GM18508 (cell line): ENCODE measurements around the gene FAM107A.

ENCODE experiments used
- ATAC-seq: cut with Tn5 transposase; IDR thresholded peaks from one replicate; pipeline ENCODE4 v1.9.1; 2021; ENCODE audit warnings: moderate number of reproducible peaks; ENCODE audit not compliant: insufficient read depth, unreplicated experiment

Gene FAM107A

DNA sequence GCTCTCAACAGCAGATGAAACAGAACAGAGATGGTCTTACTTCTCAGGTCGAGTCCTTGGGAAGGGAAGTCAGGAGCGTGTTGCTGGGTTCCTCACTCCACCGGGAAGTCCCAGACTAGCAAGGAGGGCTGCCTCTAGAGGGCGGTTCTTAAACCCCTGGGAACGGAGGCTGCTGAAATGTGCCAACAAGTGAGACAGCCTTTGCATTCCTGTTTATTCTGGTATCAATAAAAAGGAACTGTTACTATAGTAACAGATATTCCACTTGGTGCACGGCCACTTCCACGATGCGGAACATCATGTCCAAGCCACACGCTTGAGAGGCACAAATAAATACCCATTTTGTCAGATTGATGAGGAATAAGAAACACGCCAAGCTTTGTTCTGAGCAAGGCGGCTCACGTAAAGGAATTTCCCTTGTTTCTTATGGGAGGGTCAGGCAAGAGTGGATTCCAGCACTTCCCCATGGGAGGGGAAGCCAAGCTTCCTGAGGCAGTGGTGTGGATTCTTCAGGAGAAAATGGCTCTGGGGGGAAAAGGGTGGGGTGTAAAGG, at the start of gene FAM107A:
TSS of gene FAM107A (minus strand) at position 123 of the 553 bp plus-strand sequence. CDS start 7,531 bp downstream, outside the sequence.
- ATAC-seq, result no peak

DNA sequence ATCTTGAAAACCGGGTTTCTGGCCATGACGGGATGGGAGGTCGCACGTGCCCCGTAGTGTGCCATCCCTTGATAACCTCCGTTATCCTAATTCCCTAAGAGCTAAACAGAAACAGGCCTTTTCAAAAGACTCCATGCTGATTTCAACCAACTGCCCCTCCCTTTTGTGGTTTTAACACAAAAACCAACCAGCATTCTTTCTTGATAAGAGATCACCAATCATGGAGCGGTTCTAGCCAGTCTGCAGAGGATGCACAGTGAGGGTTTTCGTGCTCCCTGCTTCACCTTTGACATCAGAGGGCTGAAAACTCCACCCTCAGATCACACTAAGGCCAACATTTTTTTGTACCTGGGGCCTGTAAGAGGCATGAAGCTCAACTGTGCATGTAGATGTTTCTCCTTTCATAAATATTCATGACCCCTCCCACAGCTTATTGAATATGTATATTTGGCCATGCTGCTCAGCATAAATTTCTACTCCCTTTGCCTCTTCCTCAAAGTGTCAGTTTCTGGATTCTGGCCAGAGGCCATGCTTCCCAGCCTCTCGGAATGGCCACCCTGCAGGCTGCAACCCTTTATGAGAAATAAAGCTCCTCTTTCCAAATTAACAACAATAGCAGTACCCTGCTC, 48.1 kb upstream of the FAM107A start:
- no peak for ATAC-seq

DNA sequence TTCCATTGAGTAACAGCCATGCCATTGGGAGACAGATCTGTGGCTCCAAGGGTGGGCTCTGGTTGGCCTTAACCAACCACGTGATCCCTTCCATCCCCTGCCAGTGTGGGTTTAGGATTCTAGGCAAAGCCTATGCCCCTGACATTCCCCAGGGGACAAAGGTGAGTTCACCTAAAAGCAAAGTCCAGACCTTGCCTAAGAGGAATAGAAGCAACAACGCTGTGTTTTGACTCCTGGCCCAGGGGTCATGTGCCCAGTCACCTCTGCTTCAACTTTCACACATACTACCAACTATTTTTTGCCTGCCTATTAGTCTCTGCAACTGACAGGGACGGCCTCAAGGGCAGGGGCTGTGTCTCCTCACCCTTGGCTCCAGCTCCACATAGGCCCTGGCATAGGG, 47.4 kb upstream of the FAM107A start:
- no peak for ATAC-seq

- ATAC-seq, result no peak
Observed at GRCh38 chr3:58623961-58624360, 46.8 kb upstream of the FAM107A start.

GRCh38 chr3:58623478-58623877, 46.3 kb upstream of the FAM107A start:
- no peak for ATAC-seq

GRCh38 chr3:58622892-58623291, 45.7 kb upstream of the FAM107A start:
- ATAC-seq, result no peak

- no peak for ATAC-seq
Observed at GRCh38 chr3:58622436-58622835, 45.2 kb upstream of the FAM107A start.

DNA sequence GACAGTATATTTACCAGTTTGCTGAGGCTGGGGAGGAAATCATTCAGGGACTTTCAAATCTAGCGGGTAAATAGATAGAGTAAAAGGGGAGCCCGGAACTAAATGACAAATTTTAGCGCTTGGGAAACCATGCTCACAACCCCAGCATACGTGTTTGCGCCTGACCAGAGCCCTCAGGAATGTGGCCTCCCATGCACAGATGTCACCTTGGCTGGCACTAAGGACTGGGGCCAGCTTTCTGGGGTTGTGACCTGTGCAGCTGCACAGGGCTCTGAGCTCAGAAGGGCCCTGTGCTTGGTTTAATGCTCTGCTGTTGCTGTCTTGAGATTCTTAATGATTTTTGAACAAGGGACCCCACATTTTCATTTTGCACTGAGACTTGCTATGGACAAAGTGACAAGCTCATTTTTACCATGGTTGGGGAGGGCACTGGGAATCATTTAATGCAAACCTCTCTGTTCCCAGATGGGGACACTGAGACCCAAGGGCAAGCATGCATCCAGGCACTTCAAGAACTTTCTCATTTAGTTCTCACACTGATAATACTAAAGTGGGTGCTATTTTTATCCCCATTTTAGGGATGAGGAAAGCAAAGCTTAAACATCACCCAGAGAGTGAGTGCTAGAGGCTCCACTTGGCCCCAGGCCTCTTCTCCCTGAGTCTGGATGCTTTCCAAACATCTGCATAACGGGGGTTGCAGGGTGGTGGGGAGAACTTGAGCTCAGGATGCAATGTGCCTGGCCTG, 44.1 kb upstream of the FAM107A start:
- no peak for ATAC-seq

DNA sequence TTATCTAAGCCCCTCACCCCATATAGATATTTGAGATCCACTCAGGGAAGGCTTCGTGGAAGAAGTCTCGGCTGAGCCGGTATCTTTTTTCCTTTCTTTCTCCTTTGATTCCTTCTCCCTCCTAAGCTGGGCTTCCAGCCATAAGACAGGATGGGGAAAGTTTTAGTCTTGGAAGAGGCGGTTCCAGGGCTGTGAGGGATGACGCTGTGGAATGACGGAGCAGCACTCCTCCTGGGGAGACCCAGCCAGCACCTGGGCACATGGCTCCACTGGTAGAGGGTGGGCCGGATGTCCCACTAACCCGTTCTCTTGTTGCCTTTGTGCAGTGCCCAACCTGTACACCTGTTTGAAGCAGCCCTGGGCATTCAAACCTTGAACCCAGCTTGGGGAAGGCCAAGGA, 43.2 kb upstream of the FAM107A start:
- ATAC-seq, result no peak

DNA sequence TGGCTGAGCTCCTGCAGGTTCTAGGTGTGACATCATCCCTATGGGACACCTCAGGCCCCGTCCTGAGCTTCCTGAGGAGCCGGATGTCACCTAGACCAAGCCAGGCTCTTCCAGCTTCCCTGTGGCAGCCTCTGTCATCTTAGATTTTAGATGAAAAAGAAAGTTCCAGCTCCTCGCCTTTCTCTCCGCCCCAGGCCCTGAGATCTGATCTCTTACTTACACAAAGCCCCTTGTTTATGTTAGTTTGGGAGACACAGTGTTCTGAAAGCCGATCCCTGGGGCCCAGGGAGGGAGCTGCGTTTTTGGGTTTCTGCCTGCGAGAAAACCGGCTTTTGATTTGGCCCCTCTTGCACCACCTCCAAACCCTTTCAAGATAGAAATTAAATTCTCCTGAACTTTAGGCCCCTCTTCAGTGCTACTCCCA, 40.2 kb upstream of the FAM107A start:
- no peak for ATAC-seq

DNA sequence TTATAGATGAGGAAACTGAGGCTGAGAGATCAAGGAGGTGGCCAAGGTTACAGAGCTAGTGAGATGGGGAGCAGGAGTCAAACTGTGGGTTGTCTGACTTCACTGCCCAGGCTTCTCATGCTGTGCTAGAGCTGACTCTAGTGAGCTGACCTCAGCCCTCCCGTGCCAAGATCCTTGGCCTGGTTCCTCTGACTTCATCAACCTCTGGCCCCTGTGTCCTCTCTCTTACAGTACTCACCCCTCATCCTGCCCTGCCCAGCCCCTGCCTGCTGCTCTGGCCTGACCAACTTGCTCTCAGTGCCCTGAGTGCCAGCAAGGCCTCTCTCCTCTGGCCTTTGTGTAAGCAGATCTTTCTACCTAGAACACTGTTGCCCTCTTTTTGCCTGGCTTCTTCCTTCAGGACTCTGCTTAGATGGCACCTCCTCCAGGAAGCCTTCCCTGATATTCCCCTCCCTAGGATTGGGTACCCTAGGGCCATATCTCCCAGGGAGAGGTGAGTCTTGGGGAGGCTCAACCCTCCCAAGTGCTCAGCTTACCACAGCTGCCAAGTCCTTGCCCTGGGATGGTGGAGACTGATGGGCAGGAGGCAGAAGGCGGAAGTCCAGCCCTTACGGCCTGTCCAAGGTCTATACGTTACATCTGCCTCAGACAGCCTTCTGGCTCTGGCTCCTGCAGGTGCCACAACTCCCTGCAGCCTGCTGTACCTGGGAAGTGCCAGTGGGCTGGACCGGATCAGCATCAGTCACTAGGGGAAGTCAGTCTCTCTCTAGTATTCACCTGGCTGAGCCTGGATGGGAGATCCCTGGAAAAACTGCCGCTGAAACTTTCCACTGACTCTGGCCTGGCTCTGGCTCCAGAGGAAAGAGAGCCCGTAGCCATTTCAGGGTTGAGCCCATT, 36.3 kb upstream of the FAM107A start:
- ATAC-seq, result no peak

- no peak for ATAC-seq
Observed at GRCh38 chr3:58612830-58613229, 35.6 kb upstream of the FAM107A start.

DNA sequence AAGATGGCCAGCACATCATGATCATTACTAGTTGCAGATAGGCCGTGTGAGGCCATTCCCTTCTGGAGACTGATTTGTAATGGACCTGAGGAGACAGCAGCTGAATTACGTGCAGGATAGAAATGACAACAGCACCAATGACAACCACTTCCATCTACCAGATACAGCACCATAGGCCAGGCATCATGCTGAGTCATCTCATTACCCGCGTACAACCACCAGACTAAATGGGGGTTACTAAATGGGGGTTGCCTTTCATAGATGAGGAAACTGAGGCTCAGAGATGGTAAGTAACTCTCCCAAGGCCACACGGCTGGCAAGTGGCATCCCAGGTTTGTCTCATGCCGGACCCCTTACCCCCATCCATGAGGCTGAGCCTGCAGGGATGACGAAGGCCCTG, 32.8 kb upstream of the FAM107A start:
- peak; percentile 45 for ATAC-seq

DNA sequence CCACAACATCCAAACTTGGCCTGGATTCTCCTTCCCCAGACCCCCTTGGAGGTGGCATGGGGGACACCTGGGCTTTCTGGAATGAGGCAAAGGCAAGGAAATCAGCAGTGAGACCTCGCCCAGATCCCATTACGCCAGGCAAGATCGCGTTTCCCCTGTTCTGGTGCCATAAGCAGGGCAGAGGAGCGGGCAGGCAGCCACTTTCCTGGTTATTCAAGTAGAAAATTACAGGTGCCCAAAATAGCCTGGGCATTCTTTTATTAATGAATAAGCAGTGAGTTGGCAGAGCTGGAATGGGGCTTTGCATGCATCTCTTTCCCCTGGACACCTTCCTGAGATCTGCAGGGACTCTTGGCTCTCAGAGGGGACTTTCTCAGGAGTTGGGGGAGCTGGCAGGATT, 31.5 kb upstream of the FAM107A start:
- ATAC-seq, result no peak

DNA sequence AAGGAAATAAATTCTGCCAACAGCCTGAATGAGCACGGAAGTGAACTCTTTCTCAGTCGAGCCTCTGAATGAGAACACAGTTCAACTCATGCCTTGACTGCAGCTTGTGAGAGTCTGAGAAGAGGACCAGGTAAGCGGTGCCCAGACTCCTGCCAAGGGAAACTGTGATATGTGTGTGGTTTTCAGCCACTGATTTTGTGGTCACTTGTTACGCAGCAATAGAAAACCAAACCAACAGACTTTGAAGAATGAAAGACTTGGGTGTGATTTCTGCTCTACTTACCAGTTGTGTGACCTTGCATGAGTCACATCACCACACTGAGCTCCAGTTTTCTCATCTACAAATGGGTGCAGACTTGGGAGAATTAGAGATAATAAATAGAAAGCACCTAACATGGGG, 30.6 kb upstream of the FAM107A start:
- ATAC-seq, result no peak

GRCh38 chr3:58606693-58607092, 29.5 kb upstream of the FAM107A start:
- no peak for ATAC-seq

DNA sequence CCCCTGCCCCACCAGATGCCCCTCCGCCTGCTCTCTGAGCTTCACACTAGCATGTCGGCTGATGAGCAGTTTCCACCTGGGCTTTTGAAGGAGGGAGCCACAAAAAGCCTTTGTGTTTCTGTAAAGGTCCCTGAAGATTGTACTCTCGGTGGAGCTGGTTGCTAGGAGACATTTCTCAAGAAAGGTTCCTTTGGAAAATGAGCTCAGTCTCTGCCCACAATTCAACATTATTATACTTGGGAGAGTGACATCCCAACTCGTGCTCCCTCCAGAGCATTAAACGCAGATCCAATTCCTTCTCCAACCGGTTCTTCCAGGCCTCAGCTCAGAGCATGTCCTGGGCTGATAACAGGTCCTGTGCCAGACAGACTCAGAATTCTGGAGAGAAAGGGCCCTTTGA, 26.8 kb upstream of the FAM107A start:
- ATAC-seq, result no peak

- ATAC-seq, result no peak
Observed at GRCh38 chr3:58603606-58604005, 26.4 kb upstream of the FAM107A start.

DNA sequence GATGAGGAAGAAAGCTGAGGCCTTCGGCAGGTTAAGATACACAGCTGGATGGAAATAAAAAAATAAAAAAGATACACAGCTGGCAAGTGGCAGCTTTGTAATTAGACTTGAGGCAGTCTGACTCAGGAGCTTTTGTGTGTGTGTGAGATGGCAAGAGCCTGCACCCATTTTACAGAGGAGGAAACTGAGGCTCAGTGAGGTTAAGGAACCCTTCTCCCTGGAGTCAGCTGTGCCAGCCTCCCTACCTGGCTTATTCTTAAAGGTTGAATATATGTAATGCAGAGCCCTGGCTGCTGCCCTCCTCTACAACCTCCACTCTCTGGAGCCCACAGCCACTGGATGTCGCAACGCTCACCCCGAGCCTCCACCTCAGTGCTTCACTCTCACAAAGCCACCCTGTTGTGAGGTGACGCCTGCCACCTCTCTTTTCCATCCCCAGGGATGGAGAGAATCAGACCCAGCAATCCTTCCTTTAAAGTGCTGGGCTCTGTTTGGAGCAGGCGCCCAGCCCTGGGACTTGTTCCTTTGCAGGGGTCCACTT, 20.6 kb upstream of the FAM107A start:
- ATAC-seq, result no peak

DNA sequence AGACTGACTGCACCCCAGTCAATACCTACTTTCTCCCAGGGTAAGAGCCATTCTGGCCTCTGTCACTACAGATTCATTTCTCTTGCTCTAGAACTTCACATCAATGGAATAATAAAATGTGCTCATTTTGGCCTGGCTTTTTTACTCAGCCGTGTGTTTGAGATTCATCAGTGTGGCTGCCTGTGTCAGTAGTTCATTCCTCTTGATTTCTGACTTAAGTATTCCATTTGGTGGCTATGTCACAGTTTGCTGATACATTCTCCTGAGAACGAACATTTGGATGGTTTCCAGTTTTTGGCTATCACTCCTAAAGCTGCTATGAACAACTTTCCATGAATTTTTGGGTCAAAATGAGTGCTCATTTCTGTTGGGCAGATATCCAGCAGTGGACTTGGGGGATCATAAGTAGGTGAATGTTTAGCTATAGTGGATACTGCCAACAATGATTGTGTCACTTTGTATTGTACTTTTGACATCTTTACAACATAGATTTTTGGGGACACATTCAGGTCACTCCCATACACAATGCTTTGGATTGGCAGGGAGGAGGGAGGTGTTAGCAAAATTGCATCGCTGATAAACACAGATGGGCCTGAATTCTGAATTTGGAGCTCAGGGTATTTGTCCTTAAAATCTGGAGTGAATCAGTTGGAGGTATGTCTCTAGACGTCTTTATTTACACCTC, 19.8 kb upstream of the FAM107A start:
- no peak for ATAC-seq
